Right atrium auricular region (tissue), 2 donors: ENCODE data around the gene SPSB1. TPM values are rescaled to one million over a fixed set of nuclear protein-coding genes. Genes with fewer than 3 reads are reported as not detected.

Experiments used
- DNase-seq: peaks from one replicate; pipeline ENCODE4 v3.0.0-alpha.2; 2019; ENCODE audit warnings: low spot score
- H3K27ac ChIP-seq, 2 donors: fragments of 200-600 bp; sonication (generic); 1 replicate in 1 of 2; 2 replicates in 1 of 2; pipeline ENCODE4 v1.5.1; 2016 to 2019
- H3K27me3 ChIP-seq, 2 donors: fragments of 200-600 bp; sonication (generic); one replicate each; pipeline versions ENCODE4 v1.5.1 to v1.6.0; 2017 to 2019
- H3K36me3 ChIP-seq: fragments of 200-600 bp; sonication (generic); one replicate; pipeline ENCODE4 v1.5.1; 2016
- H3K4me1 ChIP-seq, 2 donors: fragments of 200-600 bp; sonication (generic); one replicate each; pipeline versions ENCODE4 v1.5.1 to v1.6.0; 2017 to 2019
- H3K4me3 ChIP-seq, 2 donors: fragments of 200-600 bp; sonication (generic); 1 replicate in 1 of 2; 2 replicates in 1 of 2; pipeline ENCODE4 v1.5.1; 2017 to 2019; ENCODE audit warnings: mild to moderate bottlenecking in 1 of 2, moderate library complexity in 1 of 2
- H3K9me3 ChIP-seq, 2 donors: fragments of 200-600 bp; sonication (generic); one replicate each; pipeline ENCODE4 v1.5.1; 2019
- CTCF ChIP-seq, 2 donors: fragments of 200-600 bp; sonication (generic); IDR thresholded peaks; one replicate each; pipeline ENCODE4 v1.5.1; 2019; ENCODE audit warnings: antibody characterized with exemption in 2 of 2
- total RNA-seq, 2 donors: library from RNA; depleted of rRNA; stranded (reverse); fragments of >200 nt; gene quantifications; one replicate each; pipeline ENCODE4 v1.1.0, GENCODE V29; 2016

Gene SPSB1
- total RNA-seq, 2 donors from 2014 or later = 20.1 to 20.8 TPM

- Histone ChIP-seq H3K4me1 (peaks cover 0 to 21% of the 10 kb centered on the region in 2 donors), H3K36me3 (no peaks in the 10 kb centered on the region), H3K27me3 (no peaks in the 10 kb centered on the region), H3K9me3 (no peaks in the 10 kb centered on the region), H3K4me3 (no peak overlapping the region), H3K27ac (no peak overlapping the region)
- TF ChIP-seq CTCF (IDR thresholded peaks at IDR 0.05) = no peak
- DNase-seq = no peak
Observed at GRCh38 chr1:9417695-9418094, 125.0 kb downstream of the SPSB1 start.

GRCh38 chr1:9418851-9419250, 126.2 kb downstream of the SPSB1 start:
- TF ChIP-seq CTCF (IDR thresholded peaks at IDR 0.05) = no peak
- peaks cover 0 to 9% of the 10 kb centered on the region in 2 donors for H3K4me1 ChIP-seq
- H3K27ac ChIP-seq = no peak overlapping the region
- no peaks in the 10 kb centered on the region for H3K27me3 ChIP-seq
- H3K9me3 ChIP-seq = no peaks in the 10 kb centered on the region
- H3K4me3 ChIP-seq = no peak overlapping the region
- DNase-seq = no peak
- H3K36me3 ChIP-seq = no peaks in the 10 kb centered on the region

Other genes starting within 250 kb of the SPSB1 start
- under 1 TPM; 0.26 to 0.94 TPM for gene SLC2A5, start 223.3 kb upstream of the SPSB1 start, total RNA-seq
- gene GPR157, start 163.8 kb upstream of the SPSB1 start, total RNA-seq = 10 to 100 TPM; 10.3 to 13.0 TPM
- gene H6PD, start 58.1 kb upstream of the SPSB1 start, total RNA-seq = 10 to 100 TPM; 35.0 to 41.0 TPM
- gene SLC25A33, start 246.6 kb downstream of the SPSB1 start, total RNA-seq = 10 to 100 TPM; 10.9 to 16.4 TPM